Activated CD4-positive, alpha-beta T cell treated with anti-CD3 and anti-CD28 coated beads for 1 hour (primary cell): ENCODE results near the gene DAGLA.
A peak's percentile ranks its signal among the peaks of the same experiment; 100 is the strongest.

ENCODE experiments used
- DNase-seq: peaks from one replicate; pipeline ENCODE4 v3.0.0-alpha.2; 2020

Gene DAGLA

DNA sequence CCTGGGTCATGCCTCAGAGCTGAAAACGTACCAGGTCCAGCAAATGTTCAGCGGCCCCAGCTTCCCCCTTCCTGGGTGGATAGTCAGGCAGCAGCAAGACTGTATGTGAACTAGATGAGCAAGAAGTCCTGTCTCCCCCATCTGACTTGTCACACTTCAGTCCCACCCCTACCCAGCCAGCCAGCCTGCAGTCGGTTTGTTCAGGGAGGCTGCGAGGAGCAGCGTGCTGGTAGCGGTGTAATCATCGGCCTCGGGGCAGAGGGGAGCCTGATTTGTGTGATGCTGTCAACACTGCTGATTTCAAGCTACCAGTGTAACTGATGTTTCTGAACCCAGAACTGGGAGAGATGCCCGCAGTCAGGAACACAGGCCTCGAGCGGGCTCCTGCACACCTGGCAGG lies 102.7 kb downstream of the DAGLA start:
- DNase-seq = no peak

- DNase-seq = no peak
Observed at GRCh38 chr11:61783717-61784505, 103.7 kb downstream of the DAGLA start.

- no peak for DNase-seq
Observed at GRCh38 chr11:61784506-61784805, 104.3 kb downstream of the DAGLA start.

GRCh38 chr11:61785837-61786402 lies 105.7 kb downstream of the DAGLA start:
- no peak for DNase-seq

DNA sequence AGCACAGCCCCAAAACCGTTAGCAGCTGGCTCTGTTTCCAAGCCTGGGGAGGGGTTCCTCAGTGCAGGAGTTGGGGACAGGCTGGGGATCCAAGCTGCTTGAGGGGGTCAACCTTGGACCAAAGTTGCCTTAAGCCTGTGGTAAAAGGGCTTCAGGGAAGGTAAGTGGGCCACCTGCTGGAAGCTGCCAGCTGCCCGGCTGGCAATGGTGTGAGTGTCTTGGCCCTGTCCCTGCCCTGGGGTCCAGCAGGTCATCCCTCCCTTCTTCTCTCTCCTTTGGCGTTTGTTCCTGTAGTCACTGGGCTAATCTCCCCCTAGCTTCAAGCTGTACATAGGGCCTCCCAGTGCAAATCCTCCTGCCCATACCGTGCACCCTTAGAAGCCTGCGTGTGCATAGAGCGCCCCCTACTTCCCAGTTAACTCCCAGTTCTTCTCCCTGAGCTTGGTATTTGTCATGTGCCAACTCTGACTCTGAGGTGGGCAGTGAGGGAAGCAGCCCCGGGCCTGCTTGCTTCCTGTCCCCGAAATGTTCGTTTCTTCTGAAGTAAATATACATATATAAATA lies 107.8 kb downstream of the DAGLA start:
- DNase-seq = no peak

GRCh38 chr11:61791737-61792309 lies 111.6 kb downstream of the DAGLA start:
- DNase-seq = no peak

- DNase-seq = peak; percentile 77
Observed at GRCh38 chr11:61792310-61793082, 112.3 kb downstream of the DAGLA start, which contains the start of the genes FEN1 and TMEM258. Gene FEN1 (plus strand): TSS chr11:61792911. CDS start chr11:61795362, 2,451 bp downstream. Gene TMEM258 (minus strand): TSS chr11:61792599. CDS start chr11:61792558, 41 bp downstream.

DNA sequence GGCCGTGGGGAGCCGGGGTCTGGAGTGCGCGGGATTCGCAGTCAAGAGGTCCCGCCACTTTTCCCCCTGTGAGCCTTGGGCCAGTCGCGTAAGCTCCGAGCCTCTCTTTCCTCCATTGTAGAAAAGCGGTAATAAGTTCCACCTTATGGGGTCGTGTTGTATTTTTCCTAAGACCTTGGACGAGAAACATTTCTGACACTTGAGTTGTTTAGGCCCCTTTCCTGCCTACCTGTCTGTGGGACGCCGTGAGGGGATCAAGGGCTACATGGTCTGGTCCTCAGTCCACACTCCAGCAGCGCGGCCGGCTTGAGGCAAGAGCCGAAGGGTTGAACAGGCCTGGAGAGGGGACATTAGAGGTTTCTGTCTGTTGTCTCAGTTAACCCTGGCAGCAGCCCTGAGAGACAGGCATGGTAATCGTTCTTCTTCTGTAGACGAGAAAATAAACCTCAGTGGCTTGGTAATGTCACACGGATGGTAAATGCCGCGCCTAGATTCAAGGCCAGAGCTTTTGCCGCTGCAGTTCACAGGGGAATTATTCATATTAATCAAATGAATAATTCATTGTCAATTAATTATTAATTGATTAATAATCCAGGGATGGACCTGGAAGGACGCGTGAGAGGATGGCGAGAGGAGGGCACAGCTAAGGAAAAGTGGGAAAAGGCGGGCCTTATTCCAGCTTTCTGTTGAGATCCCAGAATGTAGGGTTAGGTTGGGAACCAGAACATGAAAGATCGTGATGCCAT lies 113.1 kb downstream of the DAGLA start:
- DNase-seq = no peak

GRCh38 chr11:61793829-61794204 lies 113.6 kb downstream of the DAGLA start:
- no peak for DNase-seq

- no peak for DNase-seq
Observed at GRCh38 chr11:61794579-61794978, 114.4 kb downstream of the DAGLA start.

DNA sequence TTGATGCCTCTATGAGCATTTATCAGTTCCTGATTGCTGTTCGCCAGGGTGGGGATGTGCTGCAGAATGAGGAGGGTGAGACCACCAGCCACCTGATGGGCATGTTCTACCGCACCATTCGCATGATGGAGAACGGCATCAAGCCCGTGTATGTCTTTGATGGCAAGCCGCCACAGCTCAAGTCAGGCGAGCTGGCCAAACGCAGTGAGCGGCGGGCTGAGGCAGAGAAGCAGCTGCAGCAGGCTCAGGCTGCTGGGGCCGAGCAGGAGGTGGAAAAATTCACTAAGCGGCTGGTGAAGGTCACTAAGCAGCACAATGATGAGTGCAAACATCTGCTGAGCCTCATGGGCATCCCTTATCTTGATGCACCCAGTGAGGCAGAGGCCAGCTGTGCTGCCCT lies 115.3 kb downstream of the DAGLA start:
- no peak for DNase-seq

- no peak for DNase-seq
Observed at GRCh38 chr11:61795876-61796526, 115.8 kb downstream of the DAGLA start.
